Neural cell (in vitro differentiated cells): ENCODE results near the gene LIPK. TPM values are rescaled to one million over a fixed set of nuclear protein-coding genes. Genes with fewer than 3 reads are reported as not detected.

ENCODE experiments used
- H2AFZ ChIP-seq: fragments of 200-600, 300-800 bp; sonication (generic), shearing (Covaris generic); 2 replicates; pipeline ENCODE4 v1.6.0; 2014; ENCODE audit warnings: low read depth, mild to moderate bottlenecking, antibody characterized with exemption, low read length, moderate library complexity
- H3F3A ChIP-seq: fragments of 200-600 bp; shearing (Covaris generic); 2 replicates; pipeline ENCODE4 v1.6.1; 2016; ENCODE audit warnings: mild to moderate bottlenecking, moderate library complexity, mixed read lengths, antibody characterized with exemption, low read length; ENCODE audit not compliant: insufficient read depth, poor library complexity, severe bottlenecking
- H3K27ac ChIP-seq: fragments of 200-600, 300-800 bp; sonication (generic), shearing (Covaris generic); 2 replicates; pipeline ENCODE4 v1.5.1; 2014; ENCODE audit warnings: mild to moderate bottlenecking, low read length, moderate library complexity
- H3K27me3 ChIP-seq: fragments of 300-800, 200-600 bp; sonication (generic), shearing (Covaris generic); 2 replicates; pipeline ENCODE4 v1.6.0; 2014; ENCODE audit warnings: mild to moderate bottlenecking, low read depth, low read length, moderate library complexity; ENCODE audit not compliant: insufficient read depth
- H3K36me3 ChIP-seq: fragments of 300-800, 200-600 bp; sonication (generic), shearing (Covaris generic); 2 replicates; pipeline ENCODE4 v1.5.1; 2014; ENCODE audit warnings: mild to moderate bottlenecking, antibody characterized with exemption, low read length, moderate library complexity; ENCODE audit not compliant: insufficient read depth
- H3K4me2 ChIP-seq: fragments of 300-800, 200-600 bp; sonication (generic), shearing (Covaris generic); 2 replicates; pipeline ENCODE4 v1.6.0; 2014; ENCODE audit warnings: mild to moderate bottlenecking, low read length
- H3K4me3 ChIP-seq: fragments of 300-800, 200-600 bp; sonication (generic), shearing (Covaris generic); 2 replicates; pipeline ENCODE4 v1.5.1; 2014; ENCODE audit warnings: mild to moderate bottlenecking, low read length, moderate library complexity
- H3K79me2 ChIP-seq: fragments of 200-600 bp; shearing (Covaris generic); replicated peaks from 2 replicates; pipeline ENCODE4 v1.6.0; 2014; ENCODE audit warnings: mild to moderate bottlenecking, low read length, moderate library complexity; ENCODE audit not compliant: insufficient read depth
- H3K9ac ChIP-seq: fragments of 300-800, 200-600 bp; sonication (generic), shearing (Covaris generic); 2 replicates; pipeline ENCODE4 v1.6.1; 2016; ENCODE audit warnings: mild to moderate bottlenecking, low read length, mixed read lengths
- H3K9me2 ChIP-seq: fragments of 200-600 bp; shearing (Covaris generic); 2 replicates; pipeline ENCODE4 v1.6.1; 2016; ENCODE audit warnings: mild to moderate bottlenecking, low read length, mixed read lengths; ENCODE audit not compliant: insufficient read depth
- H3K9me3 ChIP-seq: fragments of 200-600, 300-800 bp; sonication (generic), shearing (Covaris generic); 2 replicates; pipeline ENCODE4 v1.6.1; 2016; ENCODE audit warnings: mild to moderate bottlenecking, mixed run types, low read length, moderate library complexity, mixed read lengths
- H4K20me1 ChIP-seq: fragments of 200-600 bp; shearing (Covaris generic); 2 replicates; pipeline ENCODE4 v1.6.1; 2016; ENCODE audit warnings: mild to moderate bottlenecking, mixed run types; ENCODE audit not compliant: insufficient read depth
- EP300 ChIP-seq: fragments of 450-650 bp; conservative IDR thresholded peaks from 2 replicates; pipeline ENCODE4 v1.6.1; 2014; ENCODE audit warnings: antibody characterized with exemption, mild to moderate bottlenecking, moderate library complexity; ENCODE audit not compliant: poor library complexity, severe bottlenecking
- EZH2 ChIP-seq: fragments of 200-600, 300-800 bp; shearing (Covaris generic), sonication (generic); IDR thresholded peaks from 2 replicates; pipeline ENCODE4 v1.6.1; 2014; ENCODE audit warnings: antibody characterized with exemption, low read length, borderline replicate concordance, mild to moderate bottlenecking; ENCODE audit not compliant: insufficient read depth, poor library complexity, severe bottlenecking
- MXI1 ChIP-seq: fragments of 450-650 bp; conservative IDR thresholded peaks from 2 replicates; pipeline ENCODE4 v1.6.1; 2014; ENCODE audit warnings: antibody characterized with exemption, mild to moderate bottlenecking; ENCODE audit not compliant: poor library complexity, severe bottlenecking
- POLR2AphosphoS5 ChIP-seq: IDR thresholded peaks from 2 replicates; pipeline ENCODE4 v1.6.1; 2012
- RAD21 ChIP-seq: fragments of 450-650 bp; conservative IDR thresholded peaks from 2 replicates; pipeline ENCODE4 v1.6.1; 2014; ENCODE audit warnings: antibody characterized with exemption, mild to moderate bottlenecking, moderate library complexity
- SMC3 ChIP-seq: fragments of 450-650 bp; conservative IDR thresholded peaks from 2 replicates; pipeline ENCODE4 v1.6.1; 2014; ENCODE audit warnings: antibody characterized with exemption, mild to moderate bottlenecking, moderate library complexity; ENCODE audit not compliant: poor library complexity
- TAF1 ChIP-seq: IDR thresholded peaks from 2 replicates; pipeline ENCODE4 v1.6.1; 2012; ENCODE audit warnings: low read depth
- polyA plus RNA-seq: library from polyadenylated mRNA; depleted of rRNA; stranded (reverse); fragments of >200 nt; gene quantifications from 2 replicates; pipeline ENCODE4 v1.2.3, GENCODE V29; 2014
- TF ChIP-seq, protein P1 (sequence below): IDR thresholded peaks from 2 replicates; pipeline ENCODE4 v1.6.1; 2012; ENCODE audit warnings: borderline replicate concordance
- TF ChIP-seq, protein P2 (sequence below): fragments of 450-650 bp; IDR thresholded peaks from 2 replicates; pipeline ENCODE4 v1.5.1; 2014; ENCODE audit warnings: antibody characterized with exemption, mild to moderate bottlenecking, moderate library complexity; ENCODE audit not compliant: poor library complexity, severe bottlenecking

Gene LIPK
- polyA plus RNA-seq, 1 donor from 2014 or later: not detected

DNA sequence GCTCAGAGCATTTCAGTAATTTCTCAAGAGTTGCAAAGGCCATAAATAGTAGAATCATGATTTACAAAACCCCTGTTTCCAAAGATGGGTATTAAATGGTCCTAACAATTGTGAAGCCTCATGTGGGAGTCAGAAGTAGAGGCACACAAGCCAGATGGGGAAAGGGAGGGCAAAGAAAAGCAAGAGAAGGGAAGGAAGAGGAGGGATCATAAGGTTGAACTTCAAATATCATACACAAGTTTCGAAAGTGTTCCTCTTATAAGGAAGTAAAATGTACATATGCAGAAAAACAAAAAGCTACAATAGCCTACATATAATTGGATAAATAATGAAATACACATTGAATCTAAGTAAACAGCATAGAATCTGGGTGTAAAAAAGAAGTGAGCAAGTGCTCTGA, 59.8 kb downstream of the LIPK start:
- Histone ChIP-seq H3K4me2 (no peak overlapping the region), H3K4me3 (no peak overlapping the region), H3K36me3 (no peaks in the 10 kb centered on the region), H3K27ac (no peak overlapping the region), H4K20me1 (no peaks in the 10 kb centered on the region), H3F3A (no peaks in the 10 kb centered on the region), H3K9me3 (no peaks in the 10 kb centered on the region), H3K9ac (no peak overlapping the region), H3K9me2 (no peaks in the 10 kb centered on the region), H3K27me3 (no peaks in the 10 kb centered on the region), H3K79me2 (no peaks in the 10 kb centered on the region), H2AFZ (no peak overlapping the region)
- TF ChIP-seq, protein P1, sequence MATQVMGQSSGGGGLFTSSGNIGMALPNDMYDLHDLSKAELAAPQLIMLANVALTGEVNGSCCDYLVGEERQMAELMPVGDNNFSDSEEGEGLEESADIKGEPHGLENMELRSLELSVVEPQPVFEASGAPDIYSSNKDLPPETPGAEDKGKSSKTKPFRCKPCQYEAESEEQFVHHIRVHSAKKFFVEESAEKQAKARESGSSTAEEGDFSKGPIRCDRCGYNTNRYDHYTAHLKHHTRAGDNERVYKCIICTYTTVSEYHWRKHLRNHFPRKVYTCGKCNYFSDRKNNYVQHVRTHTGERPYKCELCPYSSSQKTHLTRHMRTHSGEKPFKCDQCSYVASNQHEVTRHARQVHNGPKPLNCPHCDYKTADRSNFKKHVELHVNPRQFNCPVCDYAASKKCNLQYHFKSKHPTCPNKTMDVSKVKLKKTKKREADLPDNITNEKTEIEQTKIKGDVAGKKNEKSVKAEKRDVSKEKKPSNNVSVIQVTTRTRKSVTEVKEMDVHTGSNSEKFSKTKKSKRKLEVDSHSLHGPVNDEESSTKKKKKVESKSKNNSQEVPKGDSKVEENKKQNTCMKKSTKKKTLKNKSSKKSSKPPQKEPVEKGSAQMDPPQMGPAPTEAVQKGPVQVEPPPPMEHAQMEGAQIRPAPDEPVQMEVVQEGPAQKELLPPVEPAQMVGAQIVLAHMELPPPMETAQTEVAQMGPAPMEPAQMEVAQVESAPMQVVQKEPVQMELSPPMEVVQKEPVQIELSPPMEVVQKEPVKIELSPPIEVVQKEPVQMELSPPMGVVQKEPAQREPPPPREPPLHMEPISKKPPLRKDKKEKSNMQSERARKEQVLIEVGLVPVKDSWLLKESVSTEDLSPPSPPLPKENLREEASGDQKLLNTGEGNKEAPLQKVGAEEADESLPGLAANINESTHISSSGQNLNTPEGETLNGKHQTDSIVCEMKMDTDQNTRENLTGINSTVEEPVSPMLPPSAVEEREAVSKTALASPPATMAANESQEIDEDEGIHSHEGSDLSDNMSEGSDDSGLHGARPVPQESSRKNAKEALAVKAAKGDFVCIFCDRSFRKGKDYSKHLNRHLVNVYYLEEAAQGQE: no peak
- TF ChIP-seq EZH2: no peak
- TF ChIP-seq MXI1: no peak
- TF ChIP-seq TAF1: no peak
- TF ChIP-seq POLR2AphosphoS5: no peak
- no peak for TF ChIP-seq EP300
- no peak for TF ChIP-seq SMC3
- TF ChIP-seq, protein P2, sequence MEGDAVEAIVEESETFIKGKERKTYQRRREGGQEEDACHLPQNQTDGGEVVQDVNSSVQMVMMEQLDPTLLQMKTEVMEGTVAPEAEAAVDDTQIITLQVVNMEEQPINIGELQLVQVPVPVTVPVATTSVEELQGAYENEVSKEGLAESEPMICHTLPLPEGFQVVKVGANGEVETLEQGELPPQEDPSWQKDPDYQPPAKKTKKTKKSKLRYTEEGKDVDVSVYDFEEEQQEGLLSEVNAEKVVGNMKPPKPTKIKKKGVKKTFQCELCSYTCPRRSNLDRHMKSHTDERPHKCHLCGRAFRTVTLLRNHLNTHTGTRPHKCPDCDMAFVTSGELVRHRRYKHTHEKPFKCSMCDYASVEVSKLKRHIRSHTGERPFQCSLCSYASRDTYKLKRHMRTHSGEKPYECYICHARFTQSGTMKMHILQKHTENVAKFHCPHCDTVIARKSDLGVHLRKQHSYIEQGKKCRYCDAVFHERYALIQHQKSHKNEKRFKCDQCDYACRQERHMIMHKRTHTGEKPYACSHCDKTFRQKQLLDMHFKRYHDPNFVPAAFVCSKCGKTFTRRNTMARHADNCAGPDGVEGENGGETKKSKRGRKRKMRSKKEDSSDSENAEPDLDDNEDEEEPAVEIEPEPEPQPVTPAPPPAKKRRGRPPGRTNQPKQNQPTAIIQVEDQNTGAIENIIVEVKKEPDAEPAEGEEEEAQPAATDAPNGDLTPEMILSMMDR: no peak
- no peak for TF ChIP-seq RAD21

DNA sequence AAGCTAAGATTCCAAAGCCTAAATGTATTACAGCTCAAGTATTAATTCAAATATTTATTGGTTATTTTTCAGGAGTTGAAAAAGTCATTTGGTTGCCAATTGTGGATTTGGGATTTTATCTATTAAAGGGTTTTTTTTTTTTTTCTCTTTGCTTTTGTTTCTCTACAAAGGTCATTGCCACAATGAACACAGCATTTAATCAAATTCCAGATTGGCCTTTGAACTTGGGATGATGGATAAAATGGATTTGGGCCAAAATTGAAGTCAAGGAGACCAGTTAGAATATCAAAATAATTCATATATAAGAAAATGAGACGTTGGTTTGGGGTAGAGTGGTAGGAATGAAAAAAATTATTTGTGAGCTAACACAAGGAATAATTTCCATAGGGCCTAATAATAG, 63.3 kb downstream of the LIPK start:
- Histone ChIP-seq H3F3A (no peaks in the 10 kb centered on the region), H3K36me3 (no peaks in the 10 kb centered on the region), H3K9ac (no peak overlapping the region), H4K20me1 (no peaks in the 10 kb centered on the region), H3K4me3 (no peak overlapping the region), H3K79me2 (no peaks in the 10 kb centered on the region), H3K4me2 (no peak overlapping the region), H3K9me2 (no peaks in the 10 kb centered on the region), H3K27me3 (no peaks in the 10 kb centered on the region), H3K9me3 (no peaks in the 10 kb centered on the region), H2AFZ (no peak overlapping the region), H3K27ac (no peak overlapping the region)
- no peak for TF ChIP-seq EP300
- TF ChIP-seq, protein P2: no peak
- TF ChIP-seq MXI1: no peak
- TF ChIP-seq RAD21: no peak
